ENCODE measurements around the gene PCNX2. TPM values are rescaled to one million over a fixed set of nuclear protein-coding genes. Genes with fewer than 3 reads are reported as not detected.

The PCNX2 gene
- total RNA-seq, 1 experiment from 2014 or later, result 15.3 TPM

DNA sequence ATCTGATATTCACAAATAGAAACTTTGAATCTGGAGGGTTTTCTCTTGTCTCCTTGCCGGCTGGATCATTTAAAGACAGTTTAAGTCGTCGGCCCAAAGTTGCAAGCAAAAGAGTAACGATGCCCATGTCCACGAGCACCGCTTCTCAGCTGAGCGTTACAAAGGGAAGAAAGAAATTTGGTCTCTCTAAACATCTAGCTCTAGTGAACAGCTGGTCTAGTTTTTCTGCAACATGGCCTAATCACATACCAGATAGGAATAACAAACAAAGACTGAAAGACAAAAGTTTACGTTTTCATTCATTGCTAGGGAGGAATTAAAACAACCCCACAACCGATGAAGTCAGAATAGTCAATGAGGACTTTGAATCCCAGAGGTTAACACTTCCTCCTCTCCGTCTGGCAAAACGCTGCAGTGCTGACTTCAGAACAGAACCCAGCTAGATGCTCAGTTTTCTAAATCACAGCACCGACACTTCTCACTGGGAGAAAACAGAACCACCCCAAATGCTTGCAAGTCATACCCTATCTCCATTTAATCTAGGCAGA is 275.7 kb downstream of the PCNX2 start:
- BruUV-seq (replicated peaks), result no TSS peak
- Histone ChIP-seq H2AFZ (ENCODE audit: low read depth, low read length, poor library complexity, severe bottlenecking) (no peak overlapping the region), H3K9ac (ENCODE audit: low read length) (no peak overlapping the region), H3K27ac (ENCODE audit: low read depth, low read length) (no peak overlapping the region), H3K4me2 (ENCODE audit: low read length) (no peak overlapping the region), H3K4me1 (ENCODE audit: control insufficient read depth in 1 of 2, insufficient read depth in 2 of 2, low read length in 2 of 2) (no peaks in the 10 kb centered on the region), H3K9me3 (ENCODE audit: control insufficient read depth in 1 of 2, insufficient read depth in 1 of 2, low read depth in 1 of 2, low read length in 2 of 2) (no peaks in the 10 kb centered on the region), H3K4me3 (replicated peaks in 1 of 2; ENCODE audit: low read depth in 1 of 2, low read length in 2 of 2) (no peak overlapping the region), H3K9me2 (ENCODE audit: insufficient read depth) (no peaks in the 10 kb centered on the region), H3K79me2 (ENCODE audit: insufficient read depth, low read length) (no peaks in the 10 kb centered on the region), H3K27me3 (ENCODE audit: insufficient read depth, low read length) (no peaks in the 10 kb centered on the region), H4K20me1 (ENCODE audit: insufficient read depth) (no peaks in the 10 kb centered on the region), H3K36me3 (ENCODE audit: control insufficient read depth in 1 of 2, insufficient read depth in 2 of 2, low read length in 2 of 2) (no peaks in the 10 kb centered on the region)
- ATAC-seq (no peak), DNase-seq (ENCODE audit: low read depth, low spot score) (no peak)
- ChIA-PET POLR2A (no interaction called here), RAD21 (ENCODE audit: low non-redundant PET in 1 of 2, low total read pairs in 2 of 2, uncharacterized antibody in 2 of 2, unreplicated experiment in 2 of 2) (no interaction called here), CTCF (no interaction called here)
- intact Hi-C loops (cut with micrococcal nuclease), result no loop called here
- TF ChIP-seq POLR2AphosphoS5 (IDR thresholded peaks at IDR 0.05; ENCODE audit: low read depth, low read length), result no peak
- no peak for TF ChIP-seq JUND (IDR thresholded peaks at IDR 0.05)
- TF ChIP-seq ELF1 (IDR thresholded peaks at IDR 0.05; ENCODE audit: borderline replicate concordance, low read depth), result no peak
- no peak for TF ChIP-seq ZNF274 (IDR thresholded peaks at IDR 0.05; ENCODE audit: low read depth, low read length)
- no peak for TF ChIP-seq RAD21 (IDR thresholded peaks at IDR 0.05; ENCODE audit: low read depth)
- TF ChIP-seq YY1 (IDR thresholded peaks at IDR 0.05; ENCODE audit: extremely low read depth, insufficient replicate concordance, low read depth, low read length), result no peak
- no peak for TF ChIP-seq SP1 (IDR thresholded peaks at IDR 0.05; ENCODE audit: low read depth)
- TF ChIP-seq, protein P1, sequence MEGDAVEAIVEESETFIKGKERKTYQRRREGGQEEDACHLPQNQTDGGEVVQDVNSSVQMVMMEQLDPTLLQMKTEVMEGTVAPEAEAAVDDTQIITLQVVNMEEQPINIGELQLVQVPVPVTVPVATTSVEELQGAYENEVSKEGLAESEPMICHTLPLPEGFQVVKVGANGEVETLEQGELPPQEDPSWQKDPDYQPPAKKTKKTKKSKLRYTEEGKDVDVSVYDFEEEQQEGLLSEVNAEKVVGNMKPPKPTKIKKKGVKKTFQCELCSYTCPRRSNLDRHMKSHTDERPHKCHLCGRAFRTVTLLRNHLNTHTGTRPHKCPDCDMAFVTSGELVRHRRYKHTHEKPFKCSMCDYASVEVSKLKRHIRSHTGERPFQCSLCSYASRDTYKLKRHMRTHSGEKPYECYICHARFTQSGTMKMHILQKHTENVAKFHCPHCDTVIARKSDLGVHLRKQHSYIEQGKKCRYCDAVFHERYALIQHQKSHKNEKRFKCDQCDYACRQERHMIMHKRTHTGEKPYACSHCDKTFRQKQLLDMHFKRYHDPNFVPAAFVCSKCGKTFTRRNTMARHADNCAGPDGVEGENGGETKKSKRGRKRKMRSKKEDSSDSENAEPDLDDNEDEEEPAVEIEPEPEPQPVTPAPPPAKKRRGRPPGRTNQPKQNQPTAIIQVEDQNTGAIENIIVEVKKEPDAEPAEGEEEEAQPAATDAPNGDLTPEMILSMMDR (IDR thresholded peaks at IDR 0.05 in 2 of 3, conservative IDR thresholded peaks at IDR 0.05 in 1 of 3; ENCODE audit: borderline replicate concordance in 1 of 3, insufficient read depth in 1 of 3, low read depth in 2 of 3, low read length in 2 of 3), result no peak
- no peak for TF ChIP-seq ZFX (IDR thresholded peaks at IDR 0.05)
- no peak for TF ChIP-seq EZH2phosphoT487 (IDR thresholded peaks at IDR 0.05; ENCODE audit: borderline replicate concordance)
- TF ChIP-seq, protein P2, sequence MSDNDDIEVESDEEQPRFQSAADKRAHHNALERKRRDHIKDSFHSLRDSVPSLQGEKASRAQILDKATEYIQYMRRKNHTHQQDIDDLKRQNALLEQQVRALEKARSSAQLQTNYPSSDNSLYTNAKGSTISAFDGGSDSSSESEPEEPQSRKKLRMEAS (IDR thresholded peaks at IDR 0.05), result no peak

All from HCT116 (cell line).